ENCODE results near the gene CERT1.
"Not testable (repeated sequence)": the region's sequence is repeated elsewhere in the genome, so short reads cannot be mapped to it uniquely, and the experiment has no call there.

The CERT1 gene

GRCh38 chr5:75522025-75522424 lies 10.6 kb upstream of the CERT1 start:
- no peak for DNase-seq

- DNase-seq: no peak
Measured at GRCh38 chr5:75521195-75521594, 9.8 kb upstream of the CERT1 start.

- DNase-seq: no peak
Measured at GRCh38 chr5:75519761-75520160, 8.3 kb upstream of the CERT1 start.

- no peak for DNase-seq
Measured at GRCh38 chr5:75514323-75514722, 2.9 kb upstream of the CERT1 start.

GRCh38 chr5:75513841-75514240 lies 2.4 kb upstream of the CERT1 start:
- DNase-seq: no peak

- DNase-seq: no peak
Measured at GRCh38 chr5:75512383-75513074, 1.1 kb upstream of the CERT1 start.

GRCh38 chr5:75510836-75511434 lies 494 bp downstream of the CERT1 start:
- peak in 1 of 2 experiments; percentile 54 for DNase-seq

- no peak for DNase-seq
Measured at GRCh38 chr5:75510417-75510835, 1.0 kb downstream of the CERT1 start.

- no peak for DNase-seq
Measured at GRCh38 chr5:75509956-75510355, 1.5 kb downstream of the CERT1 start.

GRCh38 chr5:75509546-75509945 lies 1.9 kb downstream of the CERT1 start:
- DNase-seq: no peak

- DNase-seq: no peak
Measured at GRCh38 chr5:75507841-75508240, 3.6 kb downstream of the CERT1 start.

GRCh38 chr5:75505112-75505511 lies 6.3 kb downstream of the CERT1 start:
- DNase-seq: not testable (repeated sequence)

- not testable (repeated sequence) for DNase-seq
Measured at GRCh38 chr5:75498875-75499274, 12.6 kb downstream of the CERT1 start.

GRCh38 chr5:75498208-75498777 lies 13.1 kb downstream of the CERT1 start:
- DNase-seq: no peak

- no peak for DNase-seq
Measured at GRCh38 chr5:75496026-75496425, 15.4 kb downstream of the CERT1 start.

- no peak for DNase-seq
Measured at GRCh38 chr5:75491621-75492020, 19.8 kb downstream of the CERT1 start.

GRCh38 chr5:75489847-75490246 lies 21.6 kb downstream of the CERT1 start:
- DNase-seq: not testable (repeated sequence)

- DNase-seq: no peak
Measured at GRCh38 chr5:75484605-75485004, 26.8 kb downstream of the CERT1 start.

GRCh38 chr5:75482482-75482881 lies 28.9 kb downstream of the CERT1 start:
- no peak for DNase-seq

- no peak for DNase-seq
Measured at GRCh38 chr5:75481024-75481423, 30.4 kb downstream of the CERT1 start.

GRCh38 chr5:75475364-75475763 lies 36.1 kb downstream of the CERT1 start:
- DNase-seq: no peak

- no peak for DNase-seq
Measured at GRCh38 chr5:75473463-75473862, 38.0 kb downstream of the CERT1 start.

- DNase-seq: no peak
Measured at GRCh38 chr5:75472973-75473372, 38.5 kb downstream of the CERT1 start.

GRCh38 chr5:75471193-75471592 lies 40.2 kb downstream of the CERT1 start:
- no peak for DNase-seq

Data from activated T-cell treated with anti-CD3 and anti-CD28 coated beads, Interleukin-2, amount 50 U/mL, for 48 hours (primary cell).